Mononuclear cell (primary cell): ENCODE measurements around the gene SYT7. TPM values are rescaled to one million over a fixed set of nuclear protein-coding genes. Genes with fewer than 3 reads are reported as not detected.

Experiments used
- H3K27me3 ChIP-seq: 2 replicates; pipeline ENCODE4 v1.6.0; 2011; ENCODE audit warnings: low read length, control low read depth; ENCODE audit not compliant: insufficient read depth
- H3K4me1 ChIP-seq: 2 replicates; pipeline ENCODE4 v1.5.1; 2011; ENCODE audit warnings: mild to moderate bottlenecking, low read length, control low read depth; ENCODE audit not compliant: insufficient read depth
- H3K4me3 ChIP-seq: 2 replicates; pipeline ENCODE4 v1.5.1; 2011; ENCODE audit warnings: mild to moderate bottlenecking, low read length, moderate library complexity
- H3K9me3 ChIP-seq: 2 replicates; pipeline ENCODE4 v1.5.1; 2011; ENCODE audit warnings: low read depth, mild to moderate bottlenecking, control low read depth, low read length
- total RNA-seq: library from RNA; depleted of rRNA; stranded (reverse); fragments of >200 nt; gene quantifications from one replicate; pipeline ENCODE4 v1.2.3, GENCODE V29; 2012

SYT7 gene
- total RNA-seq, 1 donor = under 0.01 TPM

GRCh38 chr11:61503135-61503770, 77.6 kb downstream of the SYT7 start:
- H3K9me3 ChIP-seq = no peaks in the 10 kb centered on the region
- peaks cover 25% of the 10 kb centered on the region for H3K27me3 ChIP-seq
- no peak overlapping the region for H3K4me3 ChIP-seq
- peaks cover 5% of the 10 kb centered on the region for H3K4me1 ChIP-seq

- H3K9me3 ChIP-seq = no peaks in the 10 kb centered on the region
Observed at GRCh38 chr11:61502522-61502921, 78.4 kb downstream of the SYT7 start.

GRCh38 chr11:61499816-61500491, 80.9 kb downstream of the SYT7 start:
- Histone ChIP-seq H3K9me3 (no peaks in the 10 kb centered on the region), H3K4me1 (no peaks in the 10 kb centered on the region), H3K27me3 (peaks cover 1% of the 10 kb centered on the region), H3K4me3 (no peak overlapping the region)

More at GRCh38 chr11:61502522-61502921, 78.4 kb downstream of the SYT7 start:
- Histone ChIP-seq H3K27me3 (peaks cover 18% of the 10 kb centered on the region), H3K4me1 (no peaks in the 10 kb centered on the region), H3K4me3 (no peak overlapping the region)

GRCh38 chr11:61498767-61499341, 82.0 kb downstream of the SYT7 start:
- Histone ChIP-seq H3K4me1 (no peaks in the 10 kb centered on the region), H3K4me3 (no peak overlapping the region), H3K9me3 (no peaks in the 10 kb centered on the region), H3K27me3 (no peaks in the 10 kb centered on the region)

GRCh38 chr11:61497876-61498275, 83.0 kb downstream of the SYT7 start:
- H3K4me3 ChIP-seq = no peak overlapping the region
- H3K27me3 ChIP-seq = no peaks in the 10 kb centered on the region
- no peaks in the 10 kb centered on the region for H3K4me1 ChIP-seq
- H3K9me3 ChIP-seq = no peaks in the 10 kb centered on the region

- no peak overlapping the region for H3K4me3 ChIP-seq
- H3K27me3 ChIP-seq = no peaks in the 10 kb centered on the region
- no peaks in the 10 kb centered on the region for H3K9me3 ChIP-seq
- H3K4me1 ChIP-seq = no peaks in the 10 kb centered on the region
Observed at GRCh38 chr11:61497473-61497872, 83.4 kb downstream of the SYT7 start.

GRCh38 chr11:61496602-61497400, 84.1 kb downstream of the SYT7 start:
- no peaks in the 10 kb centered on the region for H3K27me3 ChIP-seq
- H3K4me3 ChIP-seq = no peak overlapping the region
- H3K9me3 ChIP-seq = no peaks in the 10 kb centered on the region
- H3K4me1 ChIP-seq = no peaks in the 10 kb centered on the region

- no peaks in the 10 kb centered on the region for H3K4me1 ChIP-seq
- H3K9me3 ChIP-seq = no peaks in the 10 kb centered on the region
- no peak overlapping the region for H3K4me3 ChIP-seq
- no peaks in the 10 kb centered on the region for H3K27me3 ChIP-seq
Observed at GRCh38 chr11:61495801-61496601, 84.9 kb downstream of the SYT7 start.

GRCh38 chr11:61494381-61494961, 86.4 kb downstream of the SYT7 start:
- Histone ChIP-seq H3K4me1 (no peaks in the 10 kb centered on the region), H3K4me3 (no peak overlapping the region), H3K9me3 (no peaks in the 10 kb centered on the region), H3K27me3 (no peaks in the 10 kb centered on the region)

- H3K4me3 ChIP-seq = no peak overlapping the region
- no peaks in the 10 kb centered on the region for H3K9me3 ChIP-seq
- no peaks in the 10 kb centered on the region for H3K27me3 ChIP-seq
- H3K4me1 ChIP-seq = no peaks in the 10 kb centered on the region
Observed at GRCh38 chr11:61491736-61492395, 89.0 kb downstream of the SYT7 start.

GRCh38 chr11:61489833-61490721, 90.8 kb downstream of the SYT7 start:
- H3K4me3 ChIP-seq = no peak overlapping the region
- no peaks in the 10 kb centered on the region for H3K9me3 ChIP-seq
- H3K4me1 ChIP-seq = no peaks in the 10 kb centered on the region
- no peaks in the 10 kb centered on the region for H3K27me3 ChIP-seq

- no peak overlapping the region for H3K4me3 ChIP-seq
- no peaks in the 10 kb centered on the region for H3K4me1 ChIP-seq
- no peaks in the 10 kb centered on the region for H3K9me3 ChIP-seq
- no peaks in the 10 kb centered on the region for H3K27me3 ChIP-seq
Observed at GRCh38 chr11:61488651-61489291, 92.1 kb downstream of the SYT7 start.
